AG09319 (cell line): ENCODE measurements around the gene FYCO1.

Experiments
- DNase-seq: peaks from one replicate; pipeline ENCODE4 v3.0.0-alpha.2; 2010; ENCODE audit warnings: low read depth; ENCODE audit errors: extremely low read depth
- CTCF ChIP-seq: IDR thresholded peaks from 2 replicates; pipeline ENCODE4 v1.5.1; 2011; ENCODE audit warnings: low read depth, mild to moderate bottlenecking, inconsistent platforms, low read length, moderate library complexity

The FYCO1 gene

GRCh38 chr3:45921158-45922038 lies 74.2 kb downstream of the FYCO1 start:
- TF ChIP-seq CTCF = no peak
- no peak for DNase-seq

- no peak for DNase-seq
- no peak for TF ChIP-seq CTCF
These were observed 78.3 kb downstream of the FYCO1 start for GRCh38 chr3:45917146-45917898.

- peak; percentile 52 for DNase-seq
- no peak for TF ChIP-seq CTCF
These were observed 79.9 kb downstream of the FYCO1 start for GRCh38 chr3:45915518-45916231.

GRCh38 chr3:45915059-45915439 lies 80.6 kb downstream of the FYCO1 start:
- no peak for DNase-seq
- TF ChIP-seq CTCF = no peak

- no peak for DNase-seq
- TF ChIP-seq CTCF = no peak
These were observed 81.1 kb downstream of the FYCO1 start for GRCh38 chr3:45914362-45915058.

- DNase-seq = no peak
- TF ChIP-seq CTCF = no peak
These were observed 83.2 kb downstream of the FYCO1 start for GRCh38 chr3:45912435-45912834.
